Heart right ventricle (tissue), 16 donors: ENCODE data around the gene PLK3. TPM values are rescaled to one million over a fixed set of nuclear protein-coding genes. Genes with fewer than 3 reads are reported as not detected.
"Not testable (repeated sequence)": the region's sequence is repeated elsewhere in the genome, so short reads cannot be mapped to it uniquely, and the experiment has no call there.

Experiments
- ATAC-seq, 8 donors: fragments of 200-7000 bp; cut with Tn5 transposase; one replicate each; pipeline ENCODE4 v1.9.1; 2020; ENCODE audit warnings: mild to moderate bottlenecking in 8 of 8, moderate library complexity in 8 of 8, moderate number of reproducible peaks in 1 of 8
- DNase-seq, 2 donors: peaks; one replicate each; pipeline ENCODE4 v3.0.0-alpha.2; 2020
- H3K27ac ChIP-seq, 10 donors: fragments of 200-600 bp; sonication (generic) in 2 of 10; one replicate each; pipeline versions ENCODE4 v1.5.0 to v1.8.0; 2020 to 2022; ENCODE audit warnings: mild to moderate bottlenecking in 3 of 10
- H3K27me3 ChIP-seq, 7 donors: fragments of 200-600 bp; one replicate each; pipeline ENCODE4 v1.8.0; 2021 to 2022; ENCODE audit warnings: mild to moderate bottlenecking in 2 of 7
- H3K36me3 ChIP-seq, 9 donors: fragments of 200-600 bp; sonication (generic) in 1 of 9; one replicate each; pipeline versions ENCODE4 v1.5.0 to v1.8.0; 2020 to 2022; ENCODE audit warnings: mild to moderate bottlenecking in 2 of 9
- H3K4me1 ChIP-seq, 9 donors: fragments of 200-600 bp; sonication (generic) in 1 of 9; one replicate each; pipeline versions ENCODE4 v1.5.0 to v1.8.0; 2020 to 2022; ENCODE audit warnings: mild to moderate bottlenecking in 4 of 9
- H3K4me3 ChIP-seq, 10 donors: fragments of 200-600 bp; sonication (generic) in 2 of 10; one replicate each; pipeline versions ENCODE4 v1.5.0 to v1.8.0; 2020 to 2022; ENCODE audit warnings: mild to moderate bottlenecking in 7 of 10, moderate library complexity in 2 of 10
- H3K9me3 ChIP-seq, 11 donors: fragments of 200-600 bp in 10 of 11; sonication (generic) in 2 of 11; one replicate each; pipeline versions ENCODE4 v1.5.0 to v1.8.0; 2013 to 2022; ENCODE audit warnings: mild to moderate bottlenecking in 2 of 11, control low read depth in 1 of 11, moderate library complexity in 1 of 11
- CTCF ChIP-seq, 9 donors: fragments of 200-600 bp; sonication (generic) in 2 of 9; IDR thresholded peaks; one replicate each; pipeline versions ENCODE4 v1.5.0 to v1.8.0; 2021 to 2022; ENCODE audit warnings: antibody characterized with exemption in 9 of 9, mild to moderate bottlenecking in 5 of 9, moderate library complexity in 1 of 9
- WGBS, 2 donors: extraction: QIAGEN DNeasy Blood & Tissue Kit; methylation state at CpG; one replicate each; pipeline ENCODE4 v1.1.7; 2013; ENCODE audit warnings: inconsistent platforms in 1 of 2; 5-methylcytosine and 5-hydroxymethylcytosine counted together
- intact Hi-C, 10 donors: fragments of 100-400 bp; cut with DNase I; formaldehyde crosslinking; loops; one replicate each; pipeline versions ENCODE4 v1.11.1 to v1.14.2; 2022
- polyA plus RNA-seq, 2 donors: library from polyadenylated mRNA; stranded (reverse); fragments of 200-250 nt; gene quantifications; one replicate each; pipeline ENCODE4 v1.2.3, GENCODE V29; 2013
- total RNA-seq, 10 donors: library from RNA; stranded (reverse); fragmentation: NEBNext Ultra II Directional in 3 of 10; extraction: Animal tissue kit (Norgen Biotek cat#: 25700) in 3 of 10; gene quantifications; one replicate each; pipeline versions ENCODE4 v1.2.1 to v1.2.4, GENCODE V29; 2021 to 2023
- donor health status: Arrhythmogenic right ventricular cardiomyopathy.
- donor health status: ischemic (EF 13 %, LVEDD 7.1; RV severe dilation, severe dysfunction).
- donor health status: healthy with polysubstance abuse.
- donor health status: DM: no; HTN: yes; CAD: no.
- donor health status: DM: no; HTN: no; CAD: no.
- donor health status: ischemic (EF 25% LVEDD 6.9; RV normal size, moderate dysfunction).
- donor health status: ischemic (EF 25% LVEDD 5.7; RV mildly dilated, moderate dysfunction).
- donor health status: healthy.
- donor health status: DM: yes; HTN: yes; CAD: no.
- donor health status: Ischemic cardiomyopathy.
- donor health status: ischemic (EF 35%, LVEDD 5.7; RV mildly dilated, moderate dysfunction).
- donor health status: nonischemic (EF 11% LVEDD 7.7; RV severe dilation, severe dysfunction).
- donor health status: DM: yes; HTN: yes; CAD: no.
- donor health status: PGD.
- donor health status: ischemic (EF 29% LVEDD 5.4; RV normal size, mild dysfunction).
- donor health status: nonischemic (EF 23%, LVEDD 6.1; RV moderate dilation, normal function).

Gene PLK3
- total and polyA plus RNA-seq, 12 donors: 2.9 to 12.7 (median 7.0) TPM

GRCh38 chr1:44821240-44821715 is 21.1 kb downstream of the PLK3 start:
- H3K27me3 ChIP-seq: no peaks in the 10 kb centered on the region
- peak overlapping the region in 4 of 10 donors; percentile 56 to 69 (median 67) for H3K4me3 ChIP-seq
- no peak for ATAC-seq
- H3K9me3 ChIP-seq: no peaks in the 10 kb centered on the region
- peaks cover 7 to 38% (median 15%) of the 10 kb centered on the region in 9 donors for H3K4me1 ChIP-seq
- 90 to 91% methylated on average over 9 of the region's 9 CpGs for WGBS, 2 donors
- H3K27ac ChIP-seq: peak overlapping the region in 9 of 10 donors; percentile 92 to 99 (median 97)
- DNase-seq: peak in 1 of 2 donors; percentile 8
- H3K36me3 ChIP-seq: no peaks in the 10 kb centered on the region
- TF ChIP-seq CTCF (IDR thresholded peaks at IDR 0.05): no peak
- intact Hi-C loops: loop anchor here in 3 of 10 donors (2.0 to 5.0 kb wide), 3 partner anchors 22 to 481 kb away; partner anchors contain the start of gene BEST4 (in 1 of the 3)

GRCh38 chr1:44822131-44822701 is 22.0 kb downstream of the PLK3 start:
- WGBS, 2 donors: 88 to 90% methylated on average over 6 of the region's 6 CpGs
- no peak overlapping the region for H3K4me3 ChIP-seq
- H3K27ac ChIP-seq: no peak overlapping the region
- no peaks in the 10 kb centered on the region for H3K9me3 ChIP-seq
- H3K4me1 ChIP-seq: peaks cover 7 to 48% (median 22%) of the 10 kb centered on the region in 9 donors
- TF ChIP-seq CTCF (IDR thresholded peaks at IDR 0.05): no peak
- peak in 1 of 2 donors; percentile 11 for DNase-seq
- no peaks in the 10 kb centered on the region for H3K36me3 ChIP-seq
- ATAC-seq: no peak
- intact Hi-C loops: loop anchor here in 2 of 10 donors (5.0 kb wide), 2 partner anchors 35 to 480 kb away; partner anchors contain the start of gene BEST4 (in 1 of the 2)
- no peaks in the 10 kb centered on the region for H3K27me3 ChIP-seq

GRCh38 chr1:44822981-44823451 is 22.8 kb downstream of the PLK3 start:
- Histone ChIP-seq H3K36me3 (no peaks in the 10 kb centered on the region), H3K27me3 (no peaks in the 10 kb centered on the region), H3K9me3 (no peaks in the 10 kb centered on the region), H3K4me1 (peaks cover 7 to 49% (median 22%) of the 10 kb centered on the region in 9 donors), H3K4me3 (no peak overlapping the region), H3K27ac (no peak overlapping the region)
- intact Hi-C loops: loop anchor here in 2 of 10 donors (5.0 kb wide), 2 partner anchors 36 to 479 kb away; partner anchors contain the start of gene BEST4 (in 1 of the 2)
- no peak for TF ChIP-seq CTCF (IDR thresholded peaks at IDR 0.05)
- ATAC-seq (no peak), DNase-seq (peak in 1 of 2 donors; percentile 14)
- WGBS, 2 donors: 81 to 82% methylated on average over 15 of the region's 15 CpGs

- not testable (repeated sequence) for H3K36me3 ChIP-seq, H3K4me3 ChIP-seq, ATAC-seq, H3K9me3 ChIP-seq, H3K27me3 ChIP-seq, DNase-seq, H3K27ac ChIP-seq
- H3K4me1 ChIP-seq: peaks cover 7 to 39% (median 16%) of the 10 kb centered on the region in 9 donors
- 97% methylated on average over 6 of the region's 6 CpGs for WGBS, 2 donors
- intact Hi-C loops: loop anchor here in 2 of 10 donors (5.0 kb wide), 2 partner anchors 37 to 478 kb away; partner anchors contain the start of gene BEST4 (in 1 of the 2)
Measured at GRCh38 chr1:44824392-44824791, 24.2 kb downstream of the PLK3 start.
